GM06990 (cell line): ENCODE data around the gene ACOT8.
"Not testable (repeated sequence)": the region's sequence is repeated elsewhere in the genome, so short reads cannot be mapped to it uniquely, and the experiment has no call there.

Experiments
- DNase-seq: peaks from one replicate; pipeline ENCODE4 v3.0.0-alpha.2; 2011; ENCODE audit not compliant: insufficient read length; ENCODE audit errors: extremely low read depth
- H3K27me3 ChIP-seq: replicated peaks from 2 replicates; pipeline ENCODE4 v1.6.0; 2011; ENCODE audit warnings: low read length; ENCODE audit not compliant: control insufficient read depth, insufficient read depth
- H3K36me3 ChIP-seq: 2 replicates; pipeline ENCODE4 v1.5.1; 2011; ENCODE audit warnings: low read length; ENCODE audit not compliant: control insufficient read depth, insufficient read depth
- H3K4me3 ChIP-seq: replicated peaks from 2 replicates; pipeline ENCODE4 v1.5.1; 2011; ENCODE audit warnings: low read depth, mild to moderate bottlenecking, control low read depth, low read length
- TF ChIP-seq, protein P1 (sequence below): IDR thresholded peaks from 2 replicates; pipeline ENCODE4 v1.5.1; 2011; ENCODE audit warnings: low read length, control low read depth, mild to moderate bottlenecking, inconsistent platforms; ENCODE audit not compliant: insufficient read depth, poor library complexity, severe bottlenecking

The ACOT8 gene

DNA sequence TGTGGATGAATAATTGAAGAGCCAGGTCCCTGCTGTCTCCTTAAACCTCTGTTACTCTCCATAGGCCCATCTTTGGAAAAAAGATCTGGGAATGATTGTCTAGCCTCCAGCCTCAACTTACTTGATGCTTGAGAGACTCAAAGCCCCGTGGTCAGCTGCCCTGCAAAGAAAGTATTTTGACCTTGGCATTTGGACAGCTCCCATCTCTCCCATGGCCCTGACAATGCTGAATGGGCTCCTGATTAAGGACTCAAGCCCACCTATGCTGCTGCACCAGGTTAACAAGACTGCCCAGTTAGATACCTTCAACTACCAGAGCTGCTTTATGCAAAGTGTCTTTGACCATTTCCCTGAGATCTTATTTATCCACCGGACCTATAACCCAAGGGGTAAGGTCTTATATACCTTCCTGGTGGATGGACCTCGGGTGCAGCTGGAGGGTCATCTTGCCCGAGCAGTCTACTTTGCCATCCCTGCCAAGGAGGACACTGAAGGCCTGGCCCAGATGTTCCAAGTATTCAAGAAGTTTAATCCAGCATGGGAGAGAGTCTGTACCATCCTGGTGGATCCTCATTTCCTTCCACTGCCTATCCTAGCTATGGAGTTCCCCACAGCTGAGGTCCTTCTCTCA lies 25.4 kb upstream of the ACOT8 start:
- DNase-seq = no peak
- Histone ChIP-seq H3K27me3 (no peaks in the 10 kb centered on the region), H3K4me3 (no peak overlapping the region), H3K36me3 (peaks cover 25% of the 10 kb centered on the region)
- TF ChIP-seq, protein P1, sequence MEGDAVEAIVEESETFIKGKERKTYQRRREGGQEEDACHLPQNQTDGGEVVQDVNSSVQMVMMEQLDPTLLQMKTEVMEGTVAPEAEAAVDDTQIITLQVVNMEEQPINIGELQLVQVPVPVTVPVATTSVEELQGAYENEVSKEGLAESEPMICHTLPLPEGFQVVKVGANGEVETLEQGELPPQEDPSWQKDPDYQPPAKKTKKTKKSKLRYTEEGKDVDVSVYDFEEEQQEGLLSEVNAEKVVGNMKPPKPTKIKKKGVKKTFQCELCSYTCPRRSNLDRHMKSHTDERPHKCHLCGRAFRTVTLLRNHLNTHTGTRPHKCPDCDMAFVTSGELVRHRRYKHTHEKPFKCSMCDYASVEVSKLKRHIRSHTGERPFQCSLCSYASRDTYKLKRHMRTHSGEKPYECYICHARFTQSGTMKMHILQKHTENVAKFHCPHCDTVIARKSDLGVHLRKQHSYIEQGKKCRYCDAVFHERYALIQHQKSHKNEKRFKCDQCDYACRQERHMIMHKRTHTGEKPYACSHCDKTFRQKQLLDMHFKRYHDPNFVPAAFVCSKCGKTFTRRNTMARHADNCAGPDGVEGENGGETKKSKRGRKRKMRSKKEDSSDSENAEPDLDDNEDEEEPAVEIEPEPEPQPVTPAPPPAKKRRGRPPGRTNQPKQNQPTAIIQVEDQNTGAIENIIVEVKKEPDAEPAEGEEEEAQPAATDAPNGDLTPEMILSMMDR = no peak

DNA sequence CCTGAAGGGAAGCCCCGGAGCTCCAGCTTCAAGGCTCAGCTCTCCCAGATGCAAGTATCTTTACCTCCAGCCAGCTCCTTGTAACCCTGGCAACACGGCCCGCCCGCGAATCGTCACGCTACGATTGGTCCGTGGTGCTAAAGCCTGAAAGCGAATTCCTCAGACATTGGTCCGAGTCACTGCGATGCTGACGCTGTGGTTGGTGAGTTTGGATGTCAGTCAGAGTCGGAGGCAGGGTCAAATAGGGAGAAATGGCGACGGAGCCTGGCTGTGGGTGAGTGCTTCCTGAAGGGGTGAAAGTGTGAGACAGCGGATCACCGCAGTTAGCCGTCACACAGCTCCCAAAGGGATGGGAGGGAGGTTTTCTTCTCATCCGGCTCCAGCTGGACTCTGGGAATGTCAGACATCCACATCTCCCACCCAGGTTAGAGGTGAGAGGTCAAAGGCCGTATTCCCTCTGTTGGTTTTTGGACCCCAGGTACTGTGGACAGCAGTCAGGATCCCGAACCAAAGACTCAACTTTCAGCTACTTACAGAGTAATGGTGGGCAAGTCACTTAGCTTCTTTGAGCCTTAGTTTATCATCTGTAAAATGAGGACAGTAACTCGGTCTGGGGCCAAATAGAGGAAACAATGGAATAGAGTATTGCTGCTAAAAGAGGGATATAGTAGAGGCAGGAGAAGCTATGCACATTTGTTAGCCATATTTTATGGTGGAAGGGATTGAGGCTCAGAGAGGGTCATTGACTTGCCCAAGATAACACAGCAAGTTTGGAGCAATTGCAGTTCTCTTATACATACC lies 24.0 kb upstream of the ACOT8 start, which contains the start of gene ZSWIM1:
Gene ZSWIM1, plus strand, starts transcription at position 240 of the 801 bp plus-strand sequence. CDS start 1,366 bp downstream, outside the sequence.
- no peaks in the 10 kb centered on the region for H3K27me3 ChIP-seq
- H3K36me3 ChIP-seq = peaks cover 18% of the 10 kb centered on the region
- peak; percentile 95 for DNase-seq
- peak within 1 kb of the TSS; percentile 92 for H3K4me3 ChIP-seq
- TF ChIP-seq, protein P1 = no peak

DNA sequence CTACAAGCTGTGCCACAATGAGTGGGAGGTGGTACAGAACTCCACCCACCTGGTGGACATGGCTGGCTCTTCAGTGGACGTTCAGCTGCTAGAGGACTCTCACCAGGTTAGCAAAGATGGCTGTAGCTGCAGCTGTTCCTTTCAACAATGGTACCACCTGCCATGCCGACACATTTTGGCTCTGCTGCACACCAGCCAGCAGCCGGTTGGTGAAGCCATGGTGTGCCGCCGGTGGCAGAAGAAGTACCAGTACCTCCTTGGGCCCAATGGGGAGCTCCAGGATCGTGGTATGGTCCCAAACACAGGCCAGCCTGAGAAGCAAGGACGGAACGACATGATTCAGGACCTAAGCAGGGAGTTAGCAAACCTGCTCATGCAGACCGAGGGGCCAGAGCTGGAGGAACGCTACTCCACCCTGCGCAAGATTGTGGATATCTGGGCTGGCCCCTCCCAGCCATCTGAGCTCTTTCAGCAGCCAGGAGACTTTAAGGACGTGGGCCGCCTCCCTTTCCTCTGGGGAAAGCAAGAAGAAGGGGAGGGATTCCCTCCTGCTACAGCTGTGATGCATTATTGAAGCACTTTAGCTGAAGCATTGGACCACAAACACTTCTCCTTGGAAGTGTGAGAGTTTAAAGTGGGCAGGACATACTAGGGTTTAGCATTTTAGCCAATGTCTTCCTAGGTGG lies 21.0 kb upstream of the ACOT8 start:
- no peak overlapping the region for H3K4me3 ChIP-seq
- peaks cover 12% of the 10 kb centered on the region for H3K36me3 ChIP-seq
- TF ChIP-seq, protein P1 = no peak
- DNase-seq = no peak
- H3K27me3 ChIP-seq = no peaks in the 10 kb centered on the region

DNA sequence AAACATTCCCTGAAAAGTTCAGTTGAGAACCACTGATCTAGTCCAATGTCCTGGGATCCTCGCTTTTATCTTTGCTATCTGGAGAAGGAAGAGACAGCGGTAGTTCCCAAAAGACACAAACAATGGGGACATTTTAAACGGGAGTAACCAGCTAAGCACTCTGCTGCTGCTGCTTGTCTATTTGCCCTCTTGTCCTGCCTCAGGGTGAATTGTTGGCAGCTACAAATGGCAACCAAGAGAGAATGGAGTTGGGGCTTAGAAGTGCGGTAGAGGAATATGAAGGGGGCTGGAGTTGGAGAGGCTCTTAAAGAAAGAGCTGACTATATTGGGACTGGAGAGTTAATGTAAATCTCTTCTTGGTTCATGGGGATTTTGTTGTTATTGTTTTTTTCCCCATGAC lies 17.4 kb upstream of the ACOT8 start:
- DNase-seq = no peak
- no peaks in the 10 kb centered on the region for H3K27me3 ChIP-seq
- H3K4me3 ChIP-seq = no peak overlapping the region
- TF ChIP-seq, protein P1 = no peak
- peaks cover 7% of the 10 kb centered on the region for H3K36me3 ChIP-seq

DNA sequence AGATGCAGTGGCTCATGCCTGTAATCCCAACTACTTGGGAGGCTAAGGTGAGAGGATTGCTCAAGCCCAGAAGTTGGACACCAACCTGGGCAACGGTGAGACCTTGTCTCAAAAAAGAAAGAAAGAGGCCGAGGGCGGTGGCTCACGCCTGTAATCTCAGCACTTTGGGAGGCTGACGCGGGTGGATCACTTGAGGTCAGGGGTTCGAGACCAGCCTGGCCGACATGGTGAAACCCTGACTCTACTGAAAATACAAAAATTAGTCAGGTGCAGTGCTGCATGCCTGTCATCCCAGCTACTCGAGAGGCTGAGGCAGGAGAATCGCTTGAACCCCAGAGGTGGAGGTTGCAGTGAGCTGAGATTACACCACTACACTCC lies 16.9 kb upstream of the ACOT8 start:
- DNase-seq, H3K36me3 ChIP-seq, H3K4me3 ChIP-seq, H3K27me3 ChIP-seq: not testable (repeated sequence)
